IMR-90 (cell line): ENCODE results near the gene DUSP22. TPM values are rescaled to one million over a fixed set of nuclear protein-coding genes. Genes with fewer than 3 reads are reported as not detected.

Experiments
- ATAC-seq: fragments of 200-7000 bp; cut with Tn5 transposase; 2 replicates; pipeline ENCODE4 v1.9.1; 2020; ENCODE audit warnings: low read depth, mild to moderate bottlenecking, moderate library complexity
- BruUV-seq: library from RNA; stranded (reverse); fragments of 400-500 nt; replicated peaks from 2 replicates; lab custom pipeline; 2021; lab: Mats Ljungman, UMichigan
- CTCF ChIA-PET: fragments of 300-600 bp; formaldehyde crosslinking; extraction: SDS; loops from one replicate; lab custom pipeline; 2021; ENCODE audit warnings: antibody characterized with exemption; lab: Yijun Ruan, JAX
- POLR2A ChIA-PET: fragments of 300-600 bp; sonication (Branson Sonifier 250); formaldehyde crosslinking; loops from one replicate; lab custom pipeline; 2022; ENCODE audit warnings: antibody characterized with exemption; ENCODE audit not compliant: unreplicated experiment; lab: Charles Lee
- DNase-seq: peaks from one replicate; pipeline ENCODE4 v3.0.0; 2013
- H2AFZ ChIP-seq: replicated peaks from 2 replicates; pipeline ENCODE3; 2013; ENCODE audit warnings: low read length, mild to moderate bottlenecking; ENCODE audit not compliant: poor library complexity
- H2AK5ac ChIP-seq: 2 replicates; pipeline ENCODE4 v1.6.1; 2013; ENCODE audit warnings: low read depth, low read length, inconsistent platforms
- H2AK9ac ChIP-seq: replicated peaks from 2 replicates; pipeline ENCODE3; 2013; ENCODE audit warnings: mild to moderate bottlenecking, low read depth, low read length, moderate library complexity; ENCODE audit not compliant: poor library complexity
- H2BK120ac ChIP-seq: 2 replicates; pipeline ENCODE4 v1.6.1; 2013; ENCODE audit warnings: low read depth, low read length, inconsistent platforms
- H2BK15ac ChIP-seq: 3 replicates; pipeline ENCODE4 v1.6.1; 2013; ENCODE audit warnings: low read depth, low read length, inconsistent platforms
- H2BK20ac ChIP-seq: 2 replicates; pipeline ENCODE4 v1.6.1; 2013; ENCODE audit warnings: low read depth, mild to moderate bottlenecking, inconsistent platforms, low read length, moderate library complexity
- H2BK5ac ChIP-seq: 2 replicates; pipeline ENCODE4 v1.6.1; 2013; ENCODE audit warnings: mild to moderate bottlenecking, low read depth, low read length, inconsistent platforms; ENCODE audit not compliant: poor library complexity, severe bottlenecking
- H3K14ac ChIP-seq: replicated peaks from 2 replicates; pipeline ENCODE4 v1.6.1; 2013; ENCODE audit warnings: low read depth, low read length, inconsistent platforms
- H3K18ac ChIP-seq: 2 replicates; pipeline ENCODE4 v1.6.1; 2013; ENCODE audit warnings: low read depth, low read length, control low read depth
- H3K23ac ChIP-seq: 2 replicates; pipeline ENCODE4 v1.6.1; 2013; ENCODE audit warnings: low read depth, low read length, inconsistent platforms
- H3K27ac ChIP-seq: 2 replicates; pipeline ENCODE4 v1.5.1; 2013; ENCODE audit warnings: mild to moderate bottlenecking, control low read depth, low read length; ENCODE audit not compliant: insufficient read depth
- H3K27me3 ChIP-seq: 2 replicates; pipeline ENCODE4 v1.6.1; 2013; ENCODE audit warnings: low read length; ENCODE audit not compliant: control insufficient read depth, insufficient read depth
- H3K36me3 ChIP-seq: 2 replicates; pipeline ENCODE4 v1.6.1; 2013; ENCODE audit warnings: low read length, mixed read lengths; ENCODE audit not compliant: control insufficient read depth, insufficient read depth
- H3K4ac ChIP-seq: 2 replicates; pipeline ENCODE4 v1.6.1; 2013; ENCODE audit warnings: low read depth, low read length, inconsistent platforms
- H3K4me1 ChIP-seq: 2 replicates; pipeline ENCODE4 v1.6.1; 2013; ENCODE audit warnings: low read length, mixed read lengths; ENCODE audit not compliant: control insufficient read depth, insufficient read depth
- H3K4me2 ChIP-seq: 2 replicates; pipeline ENCODE4 v1.6.1; 2013; ENCODE audit warnings: low read depth, mild to moderate bottlenecking, control low read depth, low read length, moderate library complexity
- H3K4me3 ChIP-seq: 2 replicates; pipeline ENCODE4 v1.5.1; 2013; ENCODE audit warnings: low read depth, mild to moderate bottlenecking, control low read depth, low read length, moderate library complexity; ENCODE audit not compliant: insufficient read depth
- H3K56ac ChIP-seq: 2 replicates; pipeline ENCODE4 v1.6.1; 2013; ENCODE audit warnings: low read length, inconsistent platforms; ENCODE audit not compliant: insufficient read depth; ENCODE audit errors: extremely low read depth
- H3K79me1 ChIP-seq, 2 experiments: 2 replicates each; pipeline ENCODE4 v1.6.1; 2013; ENCODE audit warnings: low read length in 2 of 2, inconsistent platforms in 1 of 2, low read depth in 1 of 2
- H3K9ac ChIP-seq: 2 replicates; pipeline ENCODE4 v1.6.1; 2013; ENCODE audit warnings: low read depth, low read length, control low read depth
- H3K9me1 ChIP-seq: 2 replicates; pipeline ENCODE4 v1.6.1; 2013; ENCODE audit warnings: low read length, inconsistent platforms; ENCODE audit not compliant: insufficient read depth
- H3K9me3 ChIP-seq: 2 replicates; pipeline ENCODE4 v1.6.1; 2013; ENCODE audit warnings: low read length; ENCODE audit not compliant: control insufficient read depth, insufficient read depth
- H4K20me1 ChIP-seq: 2 replicates; pipeline ENCODE4 v1.6.1; 2013; ENCODE audit warnings: low read length, inconsistent platforms; ENCODE audit not compliant: insufficient read depth
- H4K5ac ChIP-seq: 2 replicates; pipeline ENCODE4 v1.6.1; 2013; ENCODE audit warnings: mild to moderate bottlenecking, low read depth, low read length, control low read depth
- H4K8ac ChIP-seq, 2 experiments: 2 replicates each; pipeline ENCODE4 v1.6.1; 2013; ENCODE audit warnings: low read depth in 2 of 2, low read length in 2 of 2, control low read depth in 1 of 2, inconsistent platforms in 1 of 2
- H4K91ac ChIP-seq: 2 replicates; pipeline ENCODE4 v1.6.1; 2013; ENCODE audit warnings: low read depth, low read length, inconsistent platforms; ENCODE audit not compliant: insufficient read depth
- BHLHE40 ChIP-seq: fragments of 150-350 bp; IDR thresholded peaks from 2 replicates; pipeline ENCODE4 v1.6.1; 2016; ENCODE audit warnings: mild to moderate bottlenecking, low read depth, low read length
- CEBPB ChIP-seq: IDR thresholded peaks from 2 replicates; pipeline ENCODE4 v1.6.1; 2012; ENCODE audit warnings: low read depth, low read length, improper control_type of control experiment
- CHD1 ChIP-seq: IDR thresholded peaks from 2 replicates; pipeline ENCODE4 v1.6.1; 2012; ENCODE audit warnings: low read depth, low read length, improper control_type of control experiment
- FOS ChIP-seq: fragments of 150-350 bp; IDR thresholded peaks from 2 replicates; pipeline ENCODE4 v1.6.1; 2016; ENCODE audit warnings: low read depth, low read length
- MAFK ChIP-seq: IDR thresholded peaks from 2 replicates; pipeline ENCODE4 v1.6.1; 2012; ENCODE audit warnings: low read depth, low read length, improper control_type of control experiment
- MAZ ChIP-seq: IDR thresholded peaks from 2 replicates; pipeline ENCODE4 v1.6.1; 2012; ENCODE audit warnings: low read depth, mild to moderate bottlenecking, low read length, improper control_type of control experiment, moderate library complexity, borderline replicate concordance
- MXI1 ChIP-seq: IDR thresholded peaks from 2 replicates; pipeline ENCODE4 v1.6.1; 2012; ENCODE audit warnings: low read depth, mild to moderate bottlenecking, low read length, moderate library complexity, borderline replicate concordance
- NFE2L2 ChIP-seq: fragments of 150-350 bp; IDR thresholded peaks from 2 replicates; pipeline ENCODE4 v1.6.1; 2016; ENCODE audit warnings: low read depth, mild to moderate bottlenecking, low read length
- POLR2A ChIP-seq: IDR thresholded peaks from 2 replicates; pipeline ENCODE4 v1.6.1; 2012; ENCODE audit warnings: mild to moderate bottlenecking, low read depth, low read length
- RCOR1 ChIP-seq: IDR thresholded peaks from 2 replicates; pipeline ENCODE4 v1.6.1; 2012; ENCODE audit warnings: mild to moderate bottlenecking, low read length, improper control_type of control experiment; ENCODE audit not compliant: insufficient replicate concordance
- WGBS, 2 experiments: methylation state at CpG; one replicate each; pipeline versions ENCODE4 v1.1.5 to v1.1.7; 2013; ENCODE audit warnings: missing lambda C conversion rate in 2 of 2; ENCODE audit not compliant: insufficient read length in 1 of 2; ENCODE audit errors: extremely low coverage in 2 of 2; 5-methylcytosine and 5-hydroxymethylcytosine counted together
- dilution Hi-C: fragments of 300-500 bp; cut with HindIII; formaldehyde crosslinking; loops from one replicate; pipeline ENCODE4 v1.14.3; 2018; ENCODE audit warnings: low sequenced_read_pairs; ENCODE audit not compliant: unreplicated experiment
- in situ Hi-C: fragments of 300-500 bp; cut with MboI; formaldehyde crosslinking; loops from 3 replicates; pipeline ENCODE4 v1.14.3; 2019; ENCODE audit warnings: low sequenced_read_pairs, inconsistent platforms, mixed read lengths
- intact Hi-C: fragments of 100-400 bp; cut with micrococcal nuclease; formaldehyde crosslinking; loops from 2 replicates; pipeline ENCODE4 v1.10.0; 2022
- polyA plus RNA-seq, 3 experiments: library from polyadenylated mRNA; depleted of rRNA; stranded (reverse); fragments of >200 nt; gene quantifications; 2 replicates each; pipeline ENCODE4 v1.2.3, GENCODE V29; 2012; ENCODE audit warnings: low replicate concordance in 1 of 3
- total RNA-seq: library from RNA; depleted of rRNA; stranded (reverse); fragments of >200 nt; gene quantifications from 2 replicates; pipeline ENCODE4 v1.2.3, GENCODE V29; 2012
- TF ChIP-seq, protein P1 (sequence below): fragments of 150-350 bp; IDR thresholded peaks from 2 replicates; pipeline ENCODE4 v1.6.1; 2016; ENCODE audit warnings: low read depth, mild to moderate bottlenecking, low read length, moderate library complexity, borderline replicate concordance
- TF ChIP-seq, protein P2 (sequence below): fragments of 150-350 bp; IDR thresholded peaks from 2 replicates; pipeline ENCODE4 v1.6.1; 2017; ENCODE audit warnings: mild to moderate bottlenecking, antibody characterized with exemption, low read length, low read depth

DUSP22 gene
- total and polyA plus RNA-seq, 2 of the 4 experiments (the other 2 are of a cell fraction), result 7.1 to 8.2 TPM

DNA sequence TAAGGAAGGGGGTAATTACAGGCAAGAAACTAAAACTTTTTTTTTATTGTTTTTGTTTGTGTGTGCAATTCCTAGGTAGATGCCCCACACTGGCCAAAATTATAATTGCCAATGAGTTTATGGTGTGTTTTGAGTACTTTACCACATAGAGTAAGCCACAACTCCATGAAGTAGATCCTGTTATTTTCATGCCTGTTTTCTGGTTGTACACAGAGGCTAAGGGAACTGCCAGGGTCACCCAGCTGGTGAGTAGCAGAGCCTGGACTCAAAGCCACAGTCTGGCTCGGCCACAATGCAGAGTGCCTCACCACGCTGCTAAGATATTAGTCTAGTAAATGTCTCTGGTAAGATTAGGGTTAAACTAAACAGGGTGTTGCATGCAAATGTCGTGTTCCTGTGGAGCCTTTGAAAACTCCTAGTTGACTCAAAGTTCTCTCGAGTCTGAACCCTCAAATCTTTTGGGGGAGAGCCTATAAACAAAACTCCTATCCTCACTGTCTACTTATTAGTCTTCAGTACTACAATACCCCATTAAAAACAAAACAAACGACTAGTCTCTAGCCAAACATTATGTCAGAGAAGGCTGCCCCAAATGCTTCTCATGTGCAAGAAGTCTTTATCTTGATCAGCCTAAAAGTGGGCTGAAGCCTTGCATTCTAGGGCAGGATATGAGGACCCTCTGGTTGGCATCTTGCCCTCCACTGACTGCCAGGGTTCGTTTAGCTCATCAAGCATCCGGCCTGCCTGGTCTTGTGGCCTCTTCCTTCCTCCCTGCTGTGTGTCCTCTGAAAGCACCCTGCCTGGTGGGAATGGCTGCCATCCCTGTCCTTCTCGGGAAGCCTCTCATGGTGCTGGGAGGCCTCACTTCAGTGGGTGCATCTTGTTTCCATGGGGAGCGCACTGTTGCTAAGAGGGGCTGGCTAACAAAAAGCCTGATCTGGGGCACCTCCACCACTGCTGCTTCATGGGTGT, 4.2 kb downstream of the DUSP22 start:
- Histone ChIP-seq H3K4me3 (no peak overlapping the region), H3K36me3 (no peaks in the 10 kb centered on the region), H3K9me3 (peaks cover 2% of the 10 kb centered on the region; the same call in 1 of the 2 replicates), H3K14ac (no peak overlapping the region), H4K8ac (no peak overlapping the region), H3K4me2 (no peak overlapping the region), H3K23ac (no peak overlapping the region), H3K9ac (no peak overlapping the region), H4K91ac (no peak overlapping the region), H3K79me1 (peaks cover 0 to 17% of the 10 kb centered on the region in 2 experiments; a peak in 2 of 4 replicates), H3K56ac (no peak overlapping the region), H4K20me1 (no peaks in the 10 kb centered on the region), H3K9me1 (peaks cover 3% of the 10 kb centered on the region; the same call in 1 of the 2 replicates), H2BK5ac (no peak overlapping the region), H3K4me1 (0 out of 2 replicates have a peak, but pooled peaks cover 2% of the 10 kb centered on the region), H3K27me3 (no peaks in the 10 kb centered on the region), H3K4ac (no peak overlapping the region), H2BK120ac (no peak overlapping the region), H2BK20ac (no peak overlapping the region), H2AK5ac (no peak overlapping the region), H4K5ac (no peak overlapping the region), H3K27ac (no peak overlapping the region), H2AFZ (no peak overlapping the region), H2AK9ac (no peak overlapping the region), H2BK15ac (no peak overlapping the region), H3K18ac (no peak overlapping the region)
- no peak for DNase-seq
- ATAC-seq, result no peak
- ChIA-PET POLR2A (no interaction called here), CTCF (interaction anchor here (0.6 kb wide), 1 partner anchor 113 kb away, joined by 6 read pairs; no protein-coding TSS in a partner anchor)
- TF ChIP-seq FOS (no peak), NFE2L2 (no peak), MXI1 (no peak), RCOR1 (no peak), BHLHE40 (no peak), MAFK (no peak), POLR2A (no peak), CHD1 (no peak), MAZ (no peak), CEBPB (no peak)
- TF ChIP-seq, protein P1, sequence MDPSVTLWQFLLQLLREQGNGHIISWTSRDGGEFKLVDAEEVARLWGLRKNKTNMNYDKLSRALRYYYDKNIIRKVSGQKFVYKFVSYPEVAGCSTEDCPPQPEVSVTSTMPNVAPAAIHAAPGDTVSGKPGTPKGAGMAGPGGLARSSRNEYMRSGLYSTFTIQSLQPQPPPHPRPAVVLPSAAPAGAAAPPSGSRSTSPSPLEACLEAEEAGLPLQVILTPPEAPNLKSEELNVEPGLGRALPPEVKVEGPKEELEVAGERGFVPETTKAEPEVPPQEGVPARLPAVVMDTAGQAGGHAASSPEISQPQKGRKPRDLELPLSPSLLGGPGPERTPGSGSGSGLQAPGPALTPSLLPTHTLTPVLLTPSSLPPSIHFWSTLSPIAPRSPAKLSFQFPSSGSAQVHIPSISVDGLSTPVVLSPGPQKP, result no peak
- TF ChIP-seq, protein P2, sequence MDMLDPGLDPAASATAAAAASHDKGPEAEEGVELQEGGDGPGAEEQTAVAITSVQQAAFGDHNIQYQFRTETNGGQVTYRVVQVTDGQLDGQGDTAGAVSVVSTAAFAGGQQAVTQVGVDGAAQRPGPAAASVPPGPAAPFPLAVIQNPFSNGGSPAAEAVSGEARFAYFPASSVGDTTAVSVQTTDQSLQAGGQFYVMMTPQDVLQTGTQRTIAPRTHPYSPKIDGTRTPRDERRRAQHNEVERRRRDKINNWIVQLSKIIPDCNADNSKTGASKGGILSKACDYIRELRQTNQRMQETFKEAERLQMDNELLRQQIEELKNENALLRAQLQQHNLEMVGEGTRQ, result no peak
- intact Hi-C loops (loop anchor here (10.0 kb wide), 1 partner anchor 208 kb away; no protein-coding TSS in a partner anchor), dilution Hi-C loops (no loop called here), in situ Hi-C loops (no loop called here)
- no TSS peak for BruUV-seq
- 22% methylated on average over 6 of the region's 9 CpGs; no CpG with 5 or more reads in 1 of the 2 experiments for WGBS, 2 experiments
